Liver (tissue), 9 donors: Measurements from ENCODE around the gene OR56B4. TPM values are rescaled to one million over a fixed set of nuclear protein-coding genes. Genes with fewer than 3 reads are reported as not detected.

Experiments used
- DNase-seq: peaks from one replicate; pipeline ENCODE4 v3.0.0-alpha.2; 2017; ENCODE audit warnings: low spot score
- H3K27ac ChIP-seq, 2 donors: one replicate each; pipeline ENCODE4 v1.7.0; 2013; ENCODE audit warnings: inconsistent platforms in 2 of 2, low read length in 2 of 2, control low read depth in 1 of 2, low read depth in 1 of 2, mild to moderate bottlenecking in 1 of 2
- H3K27me3 ChIP-seq, 4 donors: one replicate each; pipeline versions ENCODE4 v1.6.1 to v1.7.0; 2013; ENCODE audit warnings: low read length in 3 of 4, inconsistent platforms in 1 of 4, mild to moderate bottlenecking in 1 of 4, moderate library complexity in 1 of 4; ENCODE audit not compliant: control insufficient read depth in 4 of 4, insufficient read depth in 4 of 4
- H3K36me3 ChIP-seq, 4 donors: one replicate each; pipeline versions ENCODE4 v1.6.1 to v1.7.0; 2013; ENCODE audit warnings: low read length in 3 of 4, mild to moderate bottlenecking in 3 of 4, low read depth in 1 of 4, moderate library complexity in 1 of 4; ENCODE audit not compliant: control insufficient read depth in 4 of 4, insufficient read depth in 3 of 4
- H3K4me1 ChIP-seq, 4 donors: one replicate each; pipeline versions ENCODE4 v1.6.1 to v1.7.0; 2013; ENCODE audit warnings: low read length in 3 of 4, mild to moderate bottlenecking in 3 of 4, moderate library complexity in 1 of 4; ENCODE audit not compliant: control insufficient read depth in 4 of 4, insufficient read depth in 4 of 4
- H3K4me3 ChIP-seq, 3 donors: one replicate each; pipeline versions ENCODE4 v1.6.1 to v1.7.0; 2013; ENCODE audit warnings: low read length in 3 of 3, control low read depth in 1 of 3, low read depth in 1 of 3, mild to moderate bottlenecking in 1 of 3
- H3K9ac ChIP-seq, 2 donors: one replicate each; pipeline ENCODE4 v1.7.0; 2013; ENCODE audit warnings: low read length in 2 of 2, mild to moderate bottlenecking in 2 of 2, moderate library complexity in 2 of 2, control low read depth in 1 of 2, low read depth in 1 of 2
- H3K9me3 ChIP-seq, 4 donors: one replicate each; pipeline versions ENCODE4 v1.6.1 to v1.7.0; 2013; ENCODE audit warnings: low read length in 3 of 4; ENCODE audit not compliant: control insufficient read depth in 4 of 4
- NR2F2 ChIP-seq: IDR thresholded peaks from 2 replicates; pipeline ENCODE4 v1.6.1; 2016; ENCODE audit warnings: antibody characterized with exemption
- TAF1 ChIP-seq: conservative IDR thresholded peaks from 2 replicates; pipeline ENCODE4 v1.6.1; 2016; ENCODE audit warnings: antibody characterized with exemption, mild to moderate bottlenecking
- WGBS: extraction: QIAGEN DNeasy Blood & Tissue Kit; methylation state at CpG from one replicate; pipeline ENCODE4 v1.1.7; 2013; 5-methylcytosine and 5-hydroxymethylcytosine counted together
- polyA plus RNA-seq, 2 donors: library from polyadenylated mRNA; stranded (reverse) in 1 of 2; unstranded in 1 of 2; fragments of 200-250 nt in 1 of 2; fragments of >200 nt in 1 of 2; fragmentation: Nextera tagmentation in 1 of 2; extraction: Ambion mirVana in 1 of 2; gene quantifications; one replicate each; pipeline versions ENCODE4 v1.2.1 to v1.2.3, GENCODE V29; 2013 to 2015
- total RNA-seq, 2 donors: library from RNA; depleted of rRNA; stranded (reverse); fragments of >200 nt; gene quantifications; one replicate each; pipeline ENCODE4 v1.2.3, GENCODE V29; 2014
- TF ChIP-seq, protein P1 (sequence below): IDR thresholded peaks from 2 replicates; pipeline ENCODE4 v1.6.1; 2016; ENCODE audit warnings: antibody characterized with exemption
- donor health status: healthy.
- donor health status: healthy.
- donor health status: healthy.
- donor health status: healthy.
- donor health status: healthy.

Gene OR56B4
- total and polyA plus RNA-seq, 4 donors: not detected

DNA sequence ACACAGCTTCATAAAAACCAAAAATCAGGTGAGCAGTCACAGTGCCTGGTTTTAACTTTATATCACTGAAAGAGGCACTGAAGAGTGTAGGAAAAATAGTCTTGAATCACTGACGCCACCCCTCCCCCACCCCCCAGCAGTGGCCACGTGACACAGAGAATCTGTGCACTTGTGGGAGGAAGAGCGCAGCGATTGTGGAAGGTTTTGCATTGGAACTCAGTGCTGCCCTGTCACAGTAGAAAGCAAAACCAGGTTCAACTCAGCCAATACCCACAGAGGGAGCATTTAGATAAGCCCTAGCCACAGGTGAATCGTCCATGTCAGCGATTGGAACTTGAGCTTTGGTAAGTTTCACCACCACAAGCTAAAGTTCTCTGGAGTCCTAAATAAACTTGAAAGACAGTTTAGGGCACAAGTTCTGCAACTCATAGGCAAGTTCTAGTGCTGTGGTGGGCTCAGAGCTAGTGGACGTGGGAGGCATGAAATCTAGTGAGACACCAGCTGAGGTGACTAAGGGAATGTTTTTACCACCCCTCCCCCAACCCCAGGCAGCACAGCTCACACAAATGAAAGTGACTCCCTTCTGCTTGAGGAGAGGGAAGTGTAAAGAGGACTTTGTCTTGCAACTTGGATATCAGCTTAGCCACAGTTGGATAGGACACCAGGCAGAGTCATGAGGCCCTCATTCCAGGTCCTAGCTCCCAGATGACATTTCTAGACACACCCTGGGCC is 49.3 kb downstream of the OR56B4 start:
- no peak for DNase-seq
- H3K9ac ChIP-seq: no peak overlapping the region
- no peaks in the 10 kb centered on the region for H3K27me3 ChIP-seq
- H3K4me3 ChIP-seq: no peak overlapping the region
- WGBS: 76% methylated on average over 7 of the region's 7 CpGs
- H3K9me3 ChIP-seq: peaks cover 0 to 5% (median 1%) of the 10 kb centered on the region in 4 donors
- no peaks in the 10 kb centered on the region for H3K36me3 ChIP-seq
- TF ChIP-seq, protein P1, sequence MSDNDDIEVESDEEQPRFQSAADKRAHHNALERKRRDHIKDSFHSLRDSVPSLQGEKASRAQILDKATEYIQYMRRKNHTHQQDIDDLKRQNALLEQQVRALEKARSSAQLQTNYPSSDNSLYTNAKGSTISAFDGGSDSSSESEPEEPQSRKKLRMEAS: no peak
- no peak for TF ChIP-seq TAF1
- TF ChIP-seq NR2F2: no peak
- no peaks in the 10 kb centered on the region for H3K4me1 ChIP-seq
- H3K27ac ChIP-seq: no peak overlapping the region

Other genes with a start within 250 kb of the OR56B4 start
- not detected for gene OR52E8, start 250.0 kb upstream of the OR56B4 start, total RNA-seq
- gene OR52E8, start 250.0 kb upstream of the OR56B4 start, polyA plus RNA-seq: not detected
- gene OR52E4, start 227.1 kb upstream of the OR56B4 start, total RNA-seq: not detected
- gene OR52E4, start 227.1 kb upstream of the OR56B4 start, polyA plus RNA-seq: not detected
- not detected for gene OR52E5, start 214.5 kb upstream of the OR56B4 start, total RNA-seq
- gene OR52E5, start 214.5 kb upstream of the OR56B4 start, polyA plus RNA-seq: not detected
- not detected for gene OR56A3, start 165.4 kb upstream of the OR56B4 start, total RNA-seq
- not detected for gene OR56A3, start 165.4 kb upstream of the OR56B4 start, polyA plus RNA-seq
- gene OR56A5, start 139.2 kb upstream of the OR56B4 start, total RNA-seq: not detected
- not detected for gene OR56A5, start 139.2 kb upstream of the OR56B4 start, polyA plus RNA-seq
- under 1 TPM in 1 of 2 donors, not detected in 1; 0.08 TPM for gene OR52L1, start 120.7 kb upstream of the OR56B4 start, total RNA-seq
- gene OR52L1, start 120.7 kb upstream of the OR56B4 start, polyA plus RNA-seq: not detected
- under 1 TPM in 1 of 2 donors, not detected in 1; 0.05 TPM for gene OR56A4, start 100.7 kb upstream of the OR56B4 start, total RNA-seq
- gene OR56A4, start 100.7 kb upstream of the OR56B4 start, polyA plus RNA-seq: not detected
- under 1 TPM; under 0.01 TPM for gene OR56A1, start 76.9 kb upstream of the OR56B4 start, total RNA-seq
- not detected for gene OR56A1, start 76.9 kb upstream of the OR56B4 start, polyA plus RNA-seq
- gene OR52B2, start 62.6 kb downstream of the OR56B4 start, total RNA-seq: under 1 TPM in 1 of 2 donors, not detected in 1; 0.33 TPM
- gene OR52B2, start 62.6 kb downstream of the OR56B4 start, polyA plus RNA-seq: not detected
- gene OR52W1, start 91.5 kb downstream of the OR56B4 start, total RNA-seq: not detected
- not detected for gene OR52W1, start 91.5 kb downstream of the OR56B4 start, polyA plus RNA-seq
- gene C11orf42, start 97.9 kb downstream of the OR56B4 start, total RNA-seq: not detected
- not detected for gene C11orf42, start 97.9 kb downstream of the OR56B4 start, polyA plus RNA-seq
- gene FHIP1B, start 127.0 kb downstream of the OR56B4 start, total RNA-seq: 10 to 100 TPM; 12.3 to 21.2 TPM
- gene FHIP1B, start 127.0 kb downstream of the OR56B4 start, polyA plus RNA-seq: 10 to 100 TPM; 16.4 to 17.4 TPM
- gene CNGA4, start 131.4 kb downstream of the OR56B4 start, total RNA-seq: not detected
- gene CNGA4, start 131.4 kb downstream of the OR56B4 start, polyA plus RNA-seq: under 1 TPM in 1 of 2 donors, not detected in 1; 0.09 TPM
- gene CCKBR, start 152.2 kb downstream of the OR56B4 start, total RNA-seq: not detected
- gene CCKBR, start 152.2 kb downstream of the OR56B4 start, polyA plus RNA-seq: not detected
- 1 to 10 TPM; 4.0 to 4.4 TPM for gene CAVIN3, start 212.8 kb downstream of the OR56B4 start, total RNA-seq
- gene CAVIN3, start 212.8 kb downstream of the OR56B4 start, polyA plus RNA-seq: 10 to 100 TPM in 1 of 2 donors, 1 to 10 TPM in 1; 2.5 to 13.9 TPM